HCT116 (cell line): ENCODE measurements around the gene CMIP. TPM values are rescaled to one million over a fixed set of nuclear protein-coding genes. Genes with fewer than 3 reads are reported as not detected.
A peak's percentile ranks its signal among the peaks of the same experiment; 100 is the strongest.

Experiments used
- ATAC-seq: fragments of 200-7000 bp; cut with Tn5 transposase; 2 replicates; pipeline ENCODE4 v1.9.1; 2020; ENCODE audit warnings: mild to moderate bottlenecking, moderate library complexity
- BruUV-seq: library from RNA; stranded (reverse); fragments of 400-500 nt; replicated peaks from 2 replicates; lab custom pipeline; 2021; lab: Mats Ljungman, UMichigan
- CTCF ChIA-PET: fragments of 300-600 bp; sonication (Branson Sonifier 250); formaldehyde crosslinking; loops from one replicate; lab custom pipeline; 2021; ENCODE audit warnings: antibody characterized with exemption; lab: Charles Lee
- POLR2A ChIA-PET: fragments of 300-600, 350-600 bp; sonication (Branson Sonifier 250); formaldehyde crosslinking; loops from one replicate; lab custom pipeline; 2021; ENCODE audit warnings: antibody characterized with exemption; lab: Charles Lee
- RAD21 ChIA-PET, 2 experiments: fragments of 300-600 bp; sonication (Branson Sonifier 250); formaldehyde crosslinking; loops; one replicate each; lab custom pipeline; 2023; ENCODE audit warnings: low total read pairs in 2 of 2; ENCODE audit not compliant: uncharacterized antibody in 2 of 2, unreplicated experiment in 2 of 2, low non-redundant PET in 1 of 2; lab: Charles Lee
- DNase-seq: peaks from one replicate; pipeline ENCODE4 v3.0.0-alpha.2; 2010; ENCODE audit warnings: low read depth, low spot score
- H2AFZ ChIP-seq: fragments of 200-600 bp; shearing (Covaris generic), sonication (generic); 2 replicates; pipeline ENCODE4 v1.6.1; 2017; ENCODE audit warnings: low read depth, mixed run types, mixed read lengths, antibody characterized with exemption, low read length; ENCODE audit not compliant: poor library complexity, severe bottlenecking
- H3K27ac ChIP-seq: 2 replicates; pipeline ENCODE4 v1.5.1; 2012; ENCODE audit warnings: low read depth, low read length
- H3K27me3 ChIP-seq: fragments of 200-600 bp; sonication (generic); 2 replicates; pipeline ENCODE4 v1.6.1; 2016; ENCODE audit warnings: mixed run types, low read length, mixed read lengths; ENCODE audit not compliant: insufficient read depth
- H3K36me3 ChIP-seq, 2 experiments: fragments of 200-500 bp in 1 of 2; fragments of 200-600 bp in 1 of 2; sonication (Bioruptor generic) in 1 of 2; sonication (generic) in 1 of 2; 2 replicates each; pipeline versions ENCODE4 v1.5.1 to v1.6.1; 2014 to 2016; ENCODE audit warnings: low read length in 2 of 2, inconsistent platforms in 1 of 2, mixed read lengths in 1 of 2, mixed run types in 1 of 2; ENCODE audit not compliant: insufficient read depth in 2 of 2, control insufficient read depth in 1 of 2
- H3K4me1 ChIP-seq, 2 experiments: fragments of 200-600 bp in 1 of 2; sonication (generic) in 1 of 2; 2 replicates each; pipeline versions ENCODE4 v1.5.1 to v1.6.1; 2012 to 2017; ENCODE audit warnings: low read length in 2 of 2, inconsistent platforms in 1 of 2, mild to moderate bottlenecking in 1 of 2, mixed read lengths in 1 of 2, mixed run types in 1 of 2, moderate library complexity in 1 of 2; ENCODE audit not compliant: insufficient read depth in 2 of 2, control insufficient read depth in 1 of 2
- H3K4me2 ChIP-seq: fragments of 200-600 bp; sonication (generic); 2 replicates; pipeline ENCODE4 v1.6.1; 2017; ENCODE audit warnings: mixed run types, low read length, mixed read lengths
- H3K4me3 ChIP-seq, 2 experiments: fragments of 200-600 bp in 1 of 2; sonication (generic) in 1 of 2; replicated peaks in 1 of 2; 2 replicates each; pipeline ENCODE4 v1.5.1; 2011 to 2016; ENCODE audit warnings: low read length in 2 of 2, control low read depth in 1 of 2, low read depth in 1 of 2, mild to moderate bottlenecking in 1 of 2, mixed read lengths in 1 of 2, mixed run types in 1 of 2
- H3K79me2 ChIP-seq: fragments of 200-600 bp; sonication (generic); 2 replicates; pipeline ENCODE4 v1.6.1; 2017; ENCODE audit warnings: mild to moderate bottlenecking, mixed run types, low read length, moderate library complexity, mixed read lengths; ENCODE audit not compliant: insufficient read depth
- H3K9ac ChIP-seq: fragments of 200-600 bp; sonication (generic); 2 replicates; pipeline ENCODE4 v1.6.1; 2016; ENCODE audit warnings: low read length, mixed read lengths
- H3K9me2 ChIP-seq: fragments of 200-600 bp; sonication (generic), shearing (Covaris generic); 2 replicates; pipeline ENCODE4 v1.6.1; 2017; ENCODE audit warnings: mixed run types, mild to moderate bottlenecking, moderate library complexity; ENCODE audit not compliant: insufficient read depth
- H3K9me3 ChIP-seq, 2 experiments: fragments of 200-500 bp in 1 of 2; fragments of 200-600 bp in 1 of 2; sonication (Bioruptor generic) in 1 of 2; sonication (generic) in 1 of 2; 2 replicates each; pipeline ENCODE4 v1.6.1; 2014 to 2017; ENCODE audit warnings: low read length in 2 of 2, mixed read lengths in 2 of 2, inconsistent platforms in 1 of 2, low read depth in 1 of 2, mild to moderate bottlenecking in 1 of 2, mixed run types in 1 of 2, moderate library complexity in 1 of 2; ENCODE audit not compliant: control insufficient read depth in 1 of 2, insufficient read depth in 1 of 2
- H4K20me1 ChIP-seq: fragments of 200-600 bp; sonication (generic), shearing (Covaris generic); 2 replicates; pipeline ENCODE4 v1.6.1; 2017; ENCODE audit warnings: mixed run types, mild to moderate bottlenecking, moderate library complexity; ENCODE audit not compliant: insufficient read depth
- CBX3 ChIP-seq: IDR thresholded peaks from 2 replicates; pipeline ENCODE4 v1.6.1; 2012; ENCODE audit warnings: low read depth
- EZH2phosphoT487 ChIP-seq: fragments of 200-600 bp; IDR thresholded peaks from 2 replicates; pipeline ENCODE4 v1.6.1; 2018; ENCODE audit warnings: antibody characterized with exemption, borderline replicate concordance
- FOSL1 ChIP-seq: IDR thresholded peaks from 2 replicates; pipeline ENCODE4 v1.6.1; 2012; ENCODE audit warnings: low read depth
- MAX ChIP-seq: IDR thresholded peaks from 2 replicates; pipeline ENCODE4 v1.6.1; 2012
- POLR2AphosphoS5 ChIP-seq: IDR thresholded peaks from 2 replicates; pipeline ENCODE4 v1.6.1; 2011; ENCODE audit warnings: mild to moderate bottlenecking, low read depth, low read length, moderate library complexity
- RAD21 ChIP-seq: IDR thresholded peaks from 2 replicates; pipeline ENCODE4 v1.6.1; 2012; ENCODE audit warnings: low read depth, mild to moderate bottlenecking
- SP1 ChIP-seq: IDR thresholded peaks from 2 replicates; pipeline ENCODE4 v1.6.1; 2012; ENCODE audit warnings: low read depth
- SRF ChIP-seq: IDR thresholded peaks from 2 replicates; pipeline ENCODE4 v1.6.1; 2012; ENCODE audit warnings: low read depth
- YY1 ChIP-seq: IDR thresholded peaks from 2 replicates; pipeline ENCODE4 v1.6.1; 2011; ENCODE audit warnings: low read length, low read depth, moderate library complexity, mild to moderate bottlenecking; ENCODE audit not compliant: insufficient replicate concordance; ENCODE audit errors: extremely low read depth
- ZBTB33 ChIP-seq: IDR thresholded peaks from 2 replicates; pipeline ENCODE4 v1.6.1; 2011; ENCODE audit warnings: mild to moderate bottlenecking, low read length, moderate library complexity; ENCODE audit not compliant: insufficient replicate concordance; ENCODE audit errors: extremely low read depth
- intact Hi-C: fragments of 100-400 bp; cut with micrococcal nuclease; formaldehyde crosslinking; loops from 2 replicates; pipeline ENCODE4 v1.10.0; 2022
- total RNA-seq: library from RNA; stranded (reverse); gene quantifications from one replicate; pipeline ENCODE4 v1.2.1, GENCODE V29; 2021; ENCODE audit not compliant: unreplicated experiment
- TF ChIP-seq, protein P1 (sequence below): IDR thresholded peaks from 2 replicates; pipeline ENCODE4 v1.6.1; 2012; ENCODE audit warnings: low read depth

CMIP gene
- total RNA-seq, 1 experiment from 2014 or later, result 64.6 TPM

- no peaks in the 10 kb centered on the region for H3K9me3 ChIP-seq
- H3K27ac ChIP-seq, result no peak overlapping the region
- ChIA-PET CTCF (no interaction called here), RAD21 (no interaction called here), POLR2A (no interaction called here)
- DNase-seq, result no peak
- H3K9me2 ChIP-seq, result no peaks in the 10 kb centered on the region
- intact Hi-C loops, result no loop called here
- H3K4me3 ChIP-seq, result no peak overlapping the region
- H3K79me2 ChIP-seq, result peaks cover 98% of the 10 kb centered on the region
- TF ChIP-seq FOSL1 (peak; percentile 70), EZH2phosphoT487 (no peak), POLR2AphosphoS5 (peak; percentile 42; the same call in 1 of the 2 replicates), CBX3 (no peak), RAD21 (no peak), YY1 (no peak), SP1 (no peak), ZBTB33 (no peak), MAX (peak; percentile 71; the same call in 1 of the 2 replicates), SRF (no peak)
- TF ChIP-seq, protein P1, sequence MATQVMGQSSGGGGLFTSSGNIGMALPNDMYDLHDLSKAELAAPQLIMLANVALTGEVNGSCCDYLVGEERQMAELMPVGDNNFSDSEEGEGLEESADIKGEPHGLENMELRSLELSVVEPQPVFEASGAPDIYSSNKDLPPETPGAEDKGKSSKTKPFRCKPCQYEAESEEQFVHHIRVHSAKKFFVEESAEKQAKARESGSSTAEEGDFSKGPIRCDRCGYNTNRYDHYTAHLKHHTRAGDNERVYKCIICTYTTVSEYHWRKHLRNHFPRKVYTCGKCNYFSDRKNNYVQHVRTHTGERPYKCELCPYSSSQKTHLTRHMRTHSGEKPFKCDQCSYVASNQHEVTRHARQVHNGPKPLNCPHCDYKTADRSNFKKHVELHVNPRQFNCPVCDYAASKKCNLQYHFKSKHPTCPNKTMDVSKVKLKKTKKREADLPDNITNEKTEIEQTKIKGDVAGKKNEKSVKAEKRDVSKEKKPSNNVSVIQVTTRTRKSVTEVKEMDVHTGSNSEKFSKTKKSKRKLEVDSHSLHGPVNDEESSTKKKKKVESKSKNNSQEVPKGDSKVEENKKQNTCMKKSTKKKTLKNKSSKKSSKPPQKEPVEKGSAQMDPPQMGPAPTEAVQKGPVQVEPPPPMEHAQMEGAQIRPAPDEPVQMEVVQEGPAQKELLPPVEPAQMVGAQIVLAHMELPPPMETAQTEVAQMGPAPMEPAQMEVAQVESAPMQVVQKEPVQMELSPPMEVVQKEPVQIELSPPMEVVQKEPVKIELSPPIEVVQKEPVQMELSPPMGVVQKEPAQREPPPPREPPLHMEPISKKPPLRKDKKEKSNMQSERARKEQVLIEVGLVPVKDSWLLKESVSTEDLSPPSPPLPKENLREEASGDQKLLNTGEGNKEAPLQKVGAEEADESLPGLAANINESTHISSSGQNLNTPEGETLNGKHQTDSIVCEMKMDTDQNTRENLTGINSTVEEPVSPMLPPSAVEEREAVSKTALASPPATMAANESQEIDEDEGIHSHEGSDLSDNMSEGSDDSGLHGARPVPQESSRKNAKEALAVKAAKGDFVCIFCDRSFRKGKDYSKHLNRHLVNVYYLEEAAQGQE, result no peak
- no peaks in the 10 kb centered on the region for H3K27me3 ChIP-seq
- peak; percentile 42 for ATAC-seq
- peak overlapping the region; percentile 9; the same call in 1 of the 2 replicates for H3K9ac ChIP-seq
- peaks cover 0 to 4% of the 10 kb centered on the region in 2 experiments; a peak in 1 of 4 replicates for H3K36me3 ChIP-seq
- no TSS peak for BruUV-seq
- peaks cover 15% of the 10 kb centered on the region; the same call in 1 of the 2 replicates for H4K20me1 ChIP-seq
- H3K4me2 ChIP-seq, result peak overlapping the region; percentile 48
- H2AFZ ChIP-seq, result no peak overlapping the region
- peaks cover 52 to 88% of the 10 kb centered on the region in 2 experiments for H3K4me1 ChIP-seq
Observed at GRCh38 chr16:81556715-81557284, 112.2 kb downstream of the CMIP start.
